CD4-positive, alpha-beta T cell treated with Interleukin-6 for 4 hours (primary cell): Measurements from ENCODE around the gene DIAPH2.

ENCODE experiments used
- DNase-seq: peaks from one replicate; pipeline ENCODE4 v3.0.0-alpha.2; 2020; ENCODE audit warnings: mixed read lengths

The DIAPH2 gene

GRCh38 chrX:97210501-97210900 lies 525.9 kb downstream of the DIAPH2 start:
- no peak for DNase-seq

GRCh38 chrX:97211070-97211469 lies 526.4 kb downstream of the DIAPH2 start:
- no peak for DNase-seq

GRCh38 chrX:97215186-97215585 lies 530.5 kb downstream of the DIAPH2 start:
- DNase-seq: no peak

- DNase-seq: no peak
Measured at GRCh38 chrX:97224148-97224547, 539.5 kb downstream of the DIAPH2 start.

- no peak for DNase-seq
Measured at GRCh38 chrX:97229318-97229717, 544.7 kb downstream of the DIAPH2 start.

- no peak for DNase-seq
Measured at GRCh38 chrX:97230948-97231347, 546.3 kb downstream of the DIAPH2 start.

GRCh38 chrX:97234471-97235081 lies 549.9 kb downstream of the DIAPH2 start:
- DNase-seq: no peak

GRCh38 chrX:97238632-97239031 lies 554.0 kb downstream of the DIAPH2 start:
- DNase-seq: no peak

GRCh38 chrX:97252111-97252510 lies 567.5 kb downstream of the DIAPH2 start:
- no peak for DNase-seq

GRCh38 chrX:97260679-97261078 lies 576.0 kb downstream of the DIAPH2 start:
- no peak for DNase-seq

- DNase-seq: no peak
Measured at GRCh38 chrX:97266406-97267121, 581.9 kb downstream of the DIAPH2 start.

- DNase-seq: no peak
Measured at GRCh38 chrX:97267396-97268181, 582.9 kb downstream of the DIAPH2 start.

GRCh38 chrX:97268182-97268680 lies 583.6 kb downstream of the DIAPH2 start:
- no peak for DNase-seq

- no peak for DNase-seq
Measured at GRCh38 chrX:97284531-97284930, 599.9 kb downstream of the DIAPH2 start.

- no peak for DNase-seq
Measured at GRCh38 chrX:97290199-97290598, 605.6 kb downstream of the DIAPH2 start.

- DNase-seq: no peak
Measured at GRCh38 chrX:97294041-97294440, 609.4 kb downstream of the DIAPH2 start.

- DNase-seq: no peak
Measured at GRCh38 chrX:97295954-97296353, 611.3 kb downstream of the DIAPH2 start.

- DNase-seq: no peak
Measured at GRCh38 chrX:97306771-97307470, 622.3 kb downstream of the DIAPH2 start.

- DNase-seq: no peak
Measured at GRCh38 chrX:97308171-97308570, 623.5 kb downstream of the DIAPH2 start.

GRCh38 chrX:97309487-97310116 lies 625.0 kb downstream of the DIAPH2 start:
- no peak for DNase-seq

GRCh38 chrX:97310373-97310772 lies 625.7 kb downstream of the DIAPH2 start:
- DNase-seq: no peak

GRCh38 chrX:97311066-97311778 lies 626.6 kb downstream of the DIAPH2 start:
- no peak for DNase-seq
